Measurements from ENCODE around the gene EME1.
A peak's percentile ranks its signal among the peaks of the same experiment; 100 is the strongest.
"Not testable (repeated sequence)": the region's sequence is repeated elsewhere in the genome, so short reads cannot be mapped to it uniquely, and the experiment has no call there.

Gene EME1

DNA sequence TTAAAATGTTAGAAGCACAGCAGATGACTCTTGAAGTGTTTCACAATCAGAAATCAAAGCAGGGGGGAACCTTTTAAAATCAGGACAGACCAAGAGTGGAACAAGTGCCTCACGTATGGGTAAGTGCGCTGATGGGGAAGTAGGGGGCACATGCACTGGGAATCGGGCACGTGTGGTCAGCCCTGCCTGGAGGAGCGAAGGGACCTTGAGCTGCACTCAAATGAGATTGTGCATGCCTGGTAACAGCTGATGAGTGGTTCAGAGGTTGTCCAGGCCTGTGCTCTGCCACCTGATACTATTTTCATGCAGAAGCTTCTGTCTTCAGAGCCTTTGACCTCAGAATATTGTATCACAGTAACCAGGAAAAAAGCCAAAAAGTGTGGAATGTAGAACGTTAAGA is 40.8 kb upstream of the EME1 start:
- Histone ChIP-seq H3K4me3 (no peak overlapping the region), H3K4me1 (peaks cover 43 to 69% (median 57%) of the 10 kb centered on the region in 10 experiments), H3K4me2 (peak overlapping the region in 9 of 11 experiments; percentile 60 to 88 (median 74); a peak in 16 of 22 replicates), H4K20me1 (no peaks in the 10 kb centered on the region), H3K36me3 (no peaks in the 10 kb centered on the region), H3K9ac (no peak overlapping the region), H3K9me3 (replicated peaks in 1 of 11) (no peaks in the 10 kb centered on the region), H3K27ac (0 out of 22 replicates have a peak overlapping the region, but pooled peaks of 1 of the 11 experiments have one; percentile 60), H3K27me3 (peaks cover 0 to 4% (median 0%) of the 10 kb centered on the region in 11 experiments; a peak in 1 of 22 replicates)
- TF ChIP-seq Cebpa-rat (IDR thresholded peaks at IDR 0.05): no peak; a peak in 1 of 22 replicates

DNA sequence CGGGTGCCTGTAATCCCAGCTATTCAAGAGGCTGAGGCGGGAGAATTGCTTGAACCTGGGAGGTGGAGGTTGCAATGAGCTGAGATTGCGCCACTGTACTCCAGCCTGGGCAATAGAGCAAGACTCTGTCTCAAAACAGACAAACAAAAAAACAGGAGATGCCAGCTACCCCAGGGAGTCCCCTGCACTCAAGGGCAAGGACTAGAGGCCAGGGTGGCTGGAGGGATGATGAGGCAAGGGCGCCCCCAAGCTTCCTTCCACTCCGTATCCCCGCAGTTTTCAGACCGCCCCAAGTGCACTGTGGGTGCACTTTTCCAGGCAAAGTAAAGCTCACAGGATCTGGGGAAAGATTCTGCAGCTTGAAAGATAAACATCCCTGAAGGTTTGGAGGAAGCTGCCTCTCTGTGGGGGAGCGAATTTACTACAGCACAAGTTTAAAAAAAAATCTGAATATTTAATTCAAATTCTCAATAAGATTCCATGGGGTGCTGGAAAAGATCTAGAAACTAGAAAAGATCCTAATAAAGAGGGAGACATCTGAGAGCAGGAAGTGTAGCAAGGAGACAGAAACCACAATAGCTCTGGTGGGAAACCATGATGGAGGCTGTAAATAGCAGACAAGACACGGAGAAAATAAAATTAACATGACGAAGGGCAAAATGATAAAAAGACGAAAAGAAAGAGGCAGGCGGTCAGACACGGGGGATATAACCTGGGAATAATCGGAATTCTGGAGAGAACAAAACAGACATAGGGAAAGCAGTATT is 39.6 kb upstream of the EME1 start:
- peak in 1 of 11 experiments; percentile 47; a peak in 2 of 22 replicates for TF ChIP-seq Cebpa-rat (IDR thresholded peaks at IDR 0.05)
- not testable (repeated sequence) for H4K20me1 ChIP-seq, H3K27me3 ChIP-seq, H3K36me3 ChIP-seq
- peaks cover 37 to 56% (median 45%) of the 10 kb centered on the region in 10 experiments for H3K4me1 ChIP-seq
- H3K27ac ChIP-seq: peak overlapping the region in 9 of 11 experiments; percentile 43 to 78 (median 61); a peak in 18 of 22 replicates
- peak overlapping the region in 5 of 10 experiments; percentile 9 to 39 (median 17); a peak in 5 of 20 replicates for H3K4me3 ChIP-seq
- H3K9me3 ChIP-seq (replicated peaks in 1 of 11): peaks cover 7 to 10% (median 8%) of the 10 kb centered on the region in 11 experiments; a peak in 20 of 22 replicates
- H3K4me2 ChIP-seq: peak overlapping the region; percentile 60 to 88 (median 74)
- peak overlapping the region in 10 of 11 experiments; percentile 18 to 59 (median 47); a peak in 15 of 22 replicates for H3K9ac ChIP-seq

DNA sequence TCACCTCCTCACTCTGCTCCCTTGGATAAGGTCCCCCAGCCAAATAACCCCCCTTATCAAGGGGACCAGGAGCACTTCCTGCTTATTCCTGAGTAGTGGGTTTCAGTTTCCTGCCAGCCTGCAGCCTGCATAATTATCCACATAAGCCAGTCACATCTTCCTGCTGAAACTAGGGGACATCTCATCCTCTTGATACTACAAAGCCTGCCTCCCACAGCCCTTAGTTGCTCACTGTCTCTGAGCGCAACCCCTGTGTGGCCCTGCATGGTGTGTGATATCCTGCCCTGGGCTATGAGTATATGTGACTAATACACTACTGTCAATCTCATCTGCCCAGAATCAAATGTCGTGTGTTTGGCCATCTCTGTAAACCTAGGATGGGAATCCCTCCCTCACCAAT is 35.1 kb upstream of the EME1 start:
- H4K20me1 ChIP-seq: no peaks in the 10 kb centered on the region
- no peaks in the 10 kb centered on the region for H3K27me3 ChIP-seq
- no peak for TF ChIP-seq Cebpa-rat (IDR thresholded peaks at IDR 0.05)

DNA sequence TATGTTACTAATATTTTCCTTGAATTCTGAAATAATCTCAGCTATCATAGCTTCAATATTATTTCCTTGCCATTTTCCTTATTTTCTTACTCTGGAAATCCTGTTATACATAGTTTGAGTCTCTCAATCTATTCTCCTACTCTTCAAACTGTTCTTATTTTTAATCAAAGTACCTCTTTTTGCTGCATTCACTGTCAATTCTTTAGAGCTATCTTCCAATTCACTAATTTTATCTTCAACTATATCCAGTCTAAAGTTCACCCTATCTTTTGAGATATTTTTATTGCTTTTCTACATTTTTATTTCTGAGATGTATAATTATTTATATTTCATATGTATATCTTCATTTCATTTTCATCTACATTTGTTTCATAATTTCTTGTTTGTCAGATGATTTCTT is 34.4 kb upstream of the EME1 start:
- no peaks in the 10 kb centered on the region for H4K20me1 ChIP-seq
- H3K9ac ChIP-seq: no peak overlapping the region
- H3K36me3 ChIP-seq: no peaks in the 10 kb centered on the region
- no peak for TF ChIP-seq Cebpa-rat (IDR thresholded peaks at IDR 0.05)
- H3K4me1 ChIP-seq: peaks cover 5 to 12% (median 8%) of the 10 kb centered on the region in 10 experiments; a peak in 19 of 20 replicates
- H3K27me3 ChIP-seq: no peaks in the 10 kb centered on the region
- no peak overlapping the region for H3K27ac ChIP-seq
- peaks cover 25 to 39% (median 32%) of the 10 kb centered on the region in 11 experiments for H3K9me3 ChIP-seq (replicated peaks in 1 of 11)
- H3K4me3 ChIP-seq: no peak overlapping the region
- H3K4me2 ChIP-seq: no peak overlapping the region

More for the DNA sequence above, 35.1 kb upstream of the EME1 start:
- H3K4me3 ChIP-seq: no peak overlapping the region
- no peak overlapping the region for H3K9ac ChIP-seq
- H3K27ac ChIP-seq: no peak overlapping the region
- peaks cover 25 to 39% (median 32%) of the 10 kb centered on the region in 11 experiments for H3K9me3 ChIP-seq (replicated peaks in 1 of 11)
- no peak overlapping the region for H3K4me2 ChIP-seq
- H3K36me3 ChIP-seq: no peaks in the 10 kb centered on the region
- H3K4me1 ChIP-seq: peaks cover 12 to 19% (median 15%) of the 10 kb centered on the region in 10 experiments

DNA sequence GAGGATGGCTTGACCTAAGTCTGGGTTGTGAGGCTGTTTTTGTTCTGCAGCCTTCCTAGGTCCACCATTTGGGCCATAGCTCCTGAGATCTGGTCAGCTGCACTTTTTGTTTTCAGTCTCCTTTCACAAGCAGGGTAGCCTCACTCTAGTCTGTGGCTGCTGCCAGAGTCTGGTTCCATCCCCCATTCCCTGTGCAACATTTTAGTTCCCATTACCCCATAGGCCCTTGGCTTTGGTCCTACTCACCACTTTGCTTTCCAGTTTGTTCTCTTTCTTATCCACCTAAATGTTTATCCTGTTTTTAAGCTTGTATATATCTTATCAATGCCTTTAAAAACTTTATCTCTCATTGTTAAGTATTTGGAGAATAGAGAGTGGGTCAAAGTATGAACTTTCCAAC is 33.6 kb upstream of the EME1 start:
- Histone ChIP-seq H3K27ac (no peak overlapping the region), H3K27me3 (no peaks in the 10 kb centered on the region), H3K4me1 (peaks cover 5 to 11% (median 8%) of the 10 kb centered on the region in 10 experiments), H3K4me2 (no peak overlapping the region), H4K20me1 (no peaks in the 10 kb centered on the region), H3K9me3 (replicated peaks in 1 of 11) (peaks cover 25 to 39% (median 32%) of the 10 kb centered on the region in 11 experiments), H3K36me3 (no peaks in the 10 kb centered on the region), H3K4me3 (no peak overlapping the region), H3K9ac (no peak overlapping the region)
- TF ChIP-seq Cebpa-rat (IDR thresholded peaks at IDR 0.05): no peak

DNA sequence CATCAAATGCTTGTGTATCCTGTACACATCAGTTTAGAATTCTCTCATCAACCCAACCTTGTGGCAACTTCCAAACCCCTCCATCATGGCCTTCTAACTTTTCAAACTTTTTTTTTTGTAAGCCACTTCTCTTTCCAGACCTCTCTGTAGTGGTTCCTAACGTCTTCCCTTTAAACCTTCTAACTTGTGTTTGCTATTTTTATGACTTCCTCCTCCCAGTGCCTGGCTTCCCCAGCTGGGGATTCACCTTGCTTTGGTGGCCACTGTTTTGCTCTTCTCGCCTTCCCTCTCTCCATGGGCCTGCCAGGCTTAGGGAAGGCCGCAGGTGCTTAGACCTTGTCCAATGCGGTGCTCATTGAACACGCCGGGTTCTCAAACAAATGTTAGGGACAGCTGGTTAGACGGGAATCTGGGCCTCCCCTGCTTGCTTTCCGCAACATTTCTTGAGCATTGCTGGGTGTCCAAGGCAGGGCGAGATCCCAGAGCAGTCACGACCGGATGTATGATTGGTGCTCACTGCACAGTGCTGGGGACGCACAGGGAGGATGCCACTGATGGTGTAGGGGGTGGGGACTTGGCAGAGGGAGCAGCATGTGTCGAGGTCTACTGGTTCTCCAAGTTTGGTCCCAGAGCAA is 28.2 kb upstream of the EME1 start:
- TF ChIP-seq Cebpa-rat (IDR thresholded peaks at IDR 0.05): no peak
- H3K4me2 ChIP-seq: peak overlapping the region; percentile 91 to 99 (median 98)
- peak overlapping the region; percentile 82 to 98 (median 92); a peak in 19 of 20 replicates for H3K4me3 ChIP-seq
- no peaks in the 10 kb centered on the region for H3K27me3 ChIP-seq
- H3K9me3 ChIP-seq (replicated peaks in 1 of 11): peaks cover 8 to 16% (median 12%) of the 10 kb centered on the region in 11 experiments; a peak in 17 of 22 replicates
- H3K9ac ChIP-seq: peak overlapping the region in 7 of 11 experiments; percentile 89 to 96 (median 93); a peak in 11 of 22 replicates
- H4K20me1 ChIP-seq: peaks cover 11 to 31% (median 27%) of the 10 kb centered on the region in 11 experiments; a peak in 19 of 22 replicates
- peaks cover 33 to 48% (median 42%) of the 10 kb centered on the region in 10 experiments for H3K4me1 ChIP-seq
- H3K27ac ChIP-seq: peak overlapping the region in 9 of 11 experiments; percentile 27 to 92 (median 88); a peak in 10 of 22 replicates
- H3K36me3 ChIP-seq: peaks cover 0 to 7% (median 0%) of the 10 kb centered on the region in 11 experiments; a peak in 2 of 22 replicates

DNA sequence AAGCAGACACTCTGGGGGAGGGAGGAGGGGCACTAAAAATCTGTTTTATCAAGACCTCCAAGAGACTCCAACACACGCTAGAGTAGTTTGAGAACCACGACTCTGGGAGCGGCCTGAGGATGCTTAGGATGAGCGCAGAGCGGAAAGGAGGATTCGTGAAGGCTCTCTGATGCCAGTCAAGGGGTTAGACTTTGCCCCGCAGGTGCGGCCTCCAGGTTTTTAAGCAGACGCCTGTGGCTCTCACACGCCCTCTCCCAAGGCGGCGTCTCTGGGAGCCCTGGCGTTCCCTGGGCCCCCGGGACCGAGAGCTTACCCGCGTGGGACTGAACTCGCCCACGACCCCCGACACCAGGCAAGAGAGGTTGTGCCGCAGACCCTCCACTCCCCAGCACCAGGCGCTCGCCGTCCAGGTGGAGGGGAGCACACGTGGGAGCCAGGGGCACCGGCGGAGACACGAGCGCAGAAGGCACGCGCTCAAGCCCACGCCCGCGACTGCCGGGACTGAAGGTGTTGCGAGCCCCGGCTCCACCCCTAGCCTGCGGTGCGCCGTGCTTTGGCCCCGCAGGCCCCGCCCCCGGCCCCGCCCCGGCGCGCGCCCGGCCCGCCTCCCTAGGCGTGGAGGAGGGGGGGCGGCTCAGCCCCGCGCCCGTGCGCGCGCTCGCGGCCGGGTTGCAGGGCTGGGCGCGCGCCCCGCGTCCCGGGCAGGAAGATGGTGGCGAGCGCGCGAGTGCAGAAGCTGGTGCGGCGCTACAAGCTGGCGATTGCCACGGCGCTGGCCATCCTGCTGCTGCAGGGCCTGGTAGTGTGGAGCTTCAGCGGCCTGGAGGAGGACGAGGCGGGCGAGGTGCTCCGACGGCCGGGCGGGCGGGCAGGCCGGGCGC is 27.4 kb upstream of the EME1 start, which contains the start of gene XYLT2:
Gene XYLT2, plus strand, starts transcription at position 695 of the 881 bp plus-strand sequence. Its CDS starts 15 bp downstream, at position 710.
- Histone ChIP-seq H3K4me2 (peak within 1 kb of the TSS; percentile 91 to 100 (median 98)), H3K36me3 (peaks cover 0 to 7% (median 0%) of the 10 kb centered on the region in 11 experiments; a peak in 2 of 22 replicates), H3K27me3 (no peaks in the 10 kb centered on the region), H3K9ac (peak within 1 kb of the TSS; percentile 87 to 96 (median 92)), H3K4me1 (peaks cover 33 to 48% (median 42%) of the 10 kb centered on the region in 10 experiments), H4K20me1 (peaks cover 11 to 35% (median 30%) of the 10 kb centered on the region in 11 experiments; a peak in 19 of 22 replicates), H3K27ac (peak within 1 kb of the TSS; percentile 68 to 92 (median 88)), H3K4me3 (peak within 1 kb of the TSS; percentile 82 to 98 (median 92)), H3K9me3 (replicated peaks in 1 of 11) (peaks cover 8 to 13% (median 9%) of the 10 kb centered on the region in 11 experiments; a peak in 17 of 22 replicates)
- TF ChIP-seq Cebpa-rat (IDR thresholded peaks at IDR 0.05): no peak
